HG02610 (cell line): ENCODE data around the gene CYP4F12.

Experiments
- ATAC-seq: cut with Tn5 transposase; IDR thresholded peaks from one replicate; pipeline ENCODE4 v1.9.1; 2021; ENCODE audit warnings: mild to moderate bottlenecking, moderate library complexity; ENCODE audit not compliant: unreplicated experiment

The CYP4F12 gene

GRCh38 chr19:15701757-15702533, 29.1 kb downstream of the CYP4F12 start:
- no peak for ATAC-seq

- ATAC-seq = no peak
Observed at GRCh38 chr19:15702534-15702930, 29.6 kb downstream of the CYP4F12 start.

GRCh38 chr19:15714638-15715037, 41.8 kb downstream of the CYP4F12 start:
- ATAC-seq = no peak

- no peak for ATAC-seq
Observed at GRCh38 chr19:15715642-15716041, 42.8 kb downstream of the CYP4F12 start.

- no peak for ATAC-seq
Observed at GRCh38 chr19:15717809-15718208, 44.9 kb downstream of the CYP4F12 start.

GRCh38 chr19:15721268-15721667, 48.4 kb downstream of the CYP4F12 start:
- no peak for ATAC-seq

GRCh38 chr19:15722956-15723355, 50.1 kb downstream of the CYP4F12 start:
- ATAC-seq = no peak

GRCh38 chr19:15727724-15728123, 54.8 kb downstream of the CYP4F12 start, which contains the start of gene OR10H2:
OR10H2 (plus strand) TSS chr19:15728024; CDS start chr19:15728044, 20 bp downstream.
- no peak for ATAC-seq

- ATAC-seq = no peak
Observed at GRCh38 chr19:15730538-15730937, 57.7 kb downstream of the CYP4F12 start.

- no peak for ATAC-seq
Observed at GRCh38 chr19:15732388-15732787, 59.5 kb downstream of the CYP4F12 start.

- ATAC-seq = no peak
Observed at GRCh38 chr19:15733895-15734294, 61.0 kb downstream of the CYP4F12 start.

GRCh38 chr19:15737722-15738121, 64.8 kb downstream of the CYP4F12 start, which contains the start of gene OR10H3:
OR10H3 (plus strand) TSS chr19:15737985; CDS start chr19:15741393, 3,408 bp downstream.
- ATAC-seq = no peak

- no peak for ATAC-seq
Observed at GRCh38 chr19:15740785-15741184, 67.9 kb downstream of the CYP4F12 start.
